GM13977 (cell line): ENCODE results near the gene F11.

Experiments used
- DNase-seq: peaks from one replicate; pipeline ENCODE4 v3.0.0; 2012; ENCODE audit warnings: low spot score
- CTCF ChIP-seq: IDR thresholded peaks from 2 replicates; pipeline ENCODE4 v1.5.1; 2012; ENCODE audit warnings: mild to moderate bottlenecking, control low read depth; ENCODE audit not compliant: insufficient read depth; ENCODE audit errors: extremely low read depth, missing control alignments
- in situ Hi-C: fragments of 300-500 bp; cut with MboI; formaldehyde crosslinking; loops from one replicate; pipeline ENCODE4 v1.12.0; 2022; ENCODE audit warnings: low sequenced_read_pairs, low pct_unique_long_range_greater_than_20kb, mixed read lengths, inconsistent platforms; ENCODE audit not compliant: unreplicated experiment

The F11 gene

GRCh38 chr4:186285147-186285546, 19.2 kb downstream of the F11 start:
- no peak for TF ChIP-seq CTCF
- in situ Hi-C loops, result no loop called here
- no peak for DNase-seq

GRCh38 chr4:186286581-186286980, 20.6 kb downstream of the F11 start:
- TF ChIP-seq CTCF, result no peak
- DNase-seq, result no peak
- in situ Hi-C loops, result no loop called here

- TF ChIP-seq CTCF, result no peak
- in situ Hi-C loops, result no loop called here
- no peak for DNase-seq
These were observed 25.4 kb downstream of the F11 start for GRCh38 chr4:186291256-186291890.

GRCh38 chr4:186294160-186294559, 28.2 kb downstream of the F11 start:
- DNase-seq, result no peak
- no peak for TF ChIP-seq CTCF
- in situ Hi-C loops, result no loop called here

GRCh38 chr4:186296481-186296880, 30.5 kb downstream of the F11 start:
- DNase-seq, result no peak

GRCh38 chr4:186297013-186297645, 31.1 kb downstream of the F11 start:
- peak; percentile 75 for DNase-seq
- in situ Hi-C loops, result no loop called here
- TF ChIP-seq CTCF, result peak; percentile 62

More at GRCh38 chr4:186296481-186296880, 30.5 kb downstream of the F11 start:
- TF ChIP-seq CTCF, result no peak
- in situ Hi-C loops, result no loop called here
